Mesenchymal stem cell (in vitro differentiated cells and primary cell): ENCODE results near the gene PTCH1.
A peak's percentile ranks its signal among the peaks of the same experiment; 100 is the strongest.

Experiments used
- DNase-seq: peaks from one replicate; pipeline ENCODE4 v3.0.0-alpha.2; 2013
- H2AFZ ChIP-seq: one replicate; pipeline ENCODE4 v1.6.1; 2013; ENCODE audit warnings: low read depth, mild to moderate bottlenecking, control low read depth, inconsistent platforms, low read length, moderate library complexity
- H2AK5ac ChIP-seq: 2 replicates; pipeline ENCODE4 v1.6.1; 2013; ENCODE audit warnings: low read length, moderate library complexity, mild to moderate bottlenecking, inconsistent platforms; ENCODE audit not compliant: severe bottlenecking
- H2BK120ac ChIP-seq: one replicate; pipeline ENCODE4 v1.6.1; 2013; ENCODE audit warnings: low read depth, mild to moderate bottlenecking, inconsistent platforms, low read length, moderate library complexity
- H2BK12ac ChIP-seq, 2 experiments: one replicate each; pipeline ENCODE4 v1.6.1; 2013; ENCODE audit warnings: inconsistent platforms in 2 of 2, low read length in 2 of 2, mild to moderate bottlenecking in 2 of 2, moderate library complexity in 2 of 2, control low read depth in 1 of 2
- H2BK15ac ChIP-seq: one replicate; pipeline ENCODE4 v1.6.1; 2013; ENCODE audit warnings: mild to moderate bottlenecking, low read depth, inconsistent platforms; ENCODE audit not compliant: poor library complexity, severe bottlenecking
- H2BK5ac ChIP-seq: 2 replicates; pipeline ENCODE4 v1.6.1; 2013; ENCODE audit warnings: low read depth, mild to moderate bottlenecking, low read length, control low read depth, inconsistent platforms; ENCODE audit not compliant: poor library complexity, severe bottlenecking
- H3K14ac ChIP-seq, 2 experiments: one replicate each; pipeline ENCODE4 v1.6.1; 2013; ENCODE audit warnings: inconsistent platforms in 2 of 2, low read length in 2 of 2, control low read depth in 1 of 2, mild to moderate bottlenecking in 1 of 2, moderate library complexity in 1 of 2
- H3K18ac ChIP-seq, 2 experiments: one replicate each; pipeline ENCODE4 v1.6.1; 2013; ENCODE audit warnings: inconsistent platforms in 2 of 2, low read length in 2 of 2, control low read depth in 1 of 2, low read depth in 1 of 2, mild to moderate bottlenecking in 1 of 2
- H3K23ac ChIP-seq, 2 experiments: one replicate each; pipeline ENCODE4 v1.6.1; 2013; ENCODE audit warnings: inconsistent platforms in 2 of 2, low read length in 2 of 2, mild to moderate bottlenecking in 2 of 2, moderate library complexity in 2 of 2, control low read depth in 1 of 2
- H3K27ac ChIP-seq: 2 replicates; pipeline ENCODE4 v1.5.1; 2013; ENCODE audit warnings: mild to moderate bottlenecking, moderate library complexity, low read length, control low read depth, inconsistent platforms; ENCODE audit not compliant: poor library complexity, severe bottlenecking
- H3K27me3 ChIP-seq, 2 experiments: 2 replicates each; pipeline versions ENCODE4 v1.6.1 to v1.7.0; 2013; ENCODE audit warnings: low read length in 2 of 2, mild to moderate bottlenecking in 2 of 2, moderate library complexity in 2 of 2, control low read depth in 1 of 2, inconsistent platforms in 1 of 2; ENCODE audit not compliant: control insufficient read depth in 1 of 2, insufficient read depth in 1 of 2
- H3K36me3 ChIP-seq, 2 experiments: 2 replicates each; pipeline versions ENCODE4 v1.6.1 to v1.7.0; 2013; ENCODE audit warnings: low read length in 2 of 2, control low read depth in 1 of 2, inconsistent platforms in 1 of 2, low read depth in 1 of 2, mild to moderate bottlenecking in 1 of 2; ENCODE audit not compliant: insufficient read depth in 2 of 2, control insufficient read depth in 1 of 2
- H3K4ac ChIP-seq, 2 experiments: one replicate each; pipeline ENCODE4 v1.6.1; 2013; ENCODE audit warnings: inconsistent platforms in 2 of 2, low read length in 2 of 2, mild to moderate bottlenecking in 2 of 2, moderate library complexity in 2 of 2, control low read depth in 1 of 2, low read depth in 1 of 2
- H3K4me1 ChIP-seq: 2 replicates; pipeline ENCODE4 v1.6.1; 2013; ENCODE audit warnings: low read depth, low read length, control low read depth; ENCODE audit not compliant: control insufficient read depth, insufficient read depth
- H3K4me2 ChIP-seq: 2 replicates; pipeline ENCODE4 v1.6.1; 2013; ENCODE audit warnings: low read length, mild to moderate bottlenecking, inconsistent platforms; ENCODE audit not compliant: poor library complexity, severe bottlenecking
- H3K4me3 ChIP-seq, 2 experiments: 2 replicates each; pipeline versions ENCODE4 v1.5.1 to v1.7.0; 2013; ENCODE audit warnings: low read length in 2 of 2, mild to moderate bottlenecking in 2 of 2, control low read depth in 1 of 2, low read depth in 1 of 2; ENCODE audit not compliant: insufficient read depth in 1 of 2
- H3K79me1 ChIP-seq: replicated peaks from 2 replicates; pipeline ENCODE4 v1.6.1; 2013; ENCODE audit warnings: mild to moderate bottlenecking, control low read depth, low read length, inconsistent platforms; ENCODE audit not compliant: poor library complexity, severe bottlenecking
- H3K9ac ChIP-seq: 2 replicates; pipeline ENCODE4 v1.7.0; 2013; ENCODE audit warnings: mild to moderate bottlenecking, low read length, moderate library complexity
- H3K9me3 ChIP-seq: 2 replicates; pipeline ENCODE4 v1.7.0; 2013; ENCODE audit warnings: mild to moderate bottlenecking, low read length; ENCODE audit not compliant: control insufficient read depth
- H4K8ac ChIP-seq: one replicate; pipeline ENCODE4 v1.6.1; 2013; ENCODE audit warnings: inconsistent platforms, mild to moderate bottlenecking, low read length, moderate library complexity
- H4K91ac ChIP-seq: one replicate; pipeline ENCODE4 v1.6.1; 2013; ENCODE audit warnings: mild to moderate bottlenecking, low read length, inconsistent platforms
- WGBS: methylation state at CpG from one replicate; pipeline ENCODE4 v1.1.7; 2013; ENCODE audit warnings: mixed read lengths; 5-methylcytosine and 5-hydroxymethylcytosine counted together

The PTCH1 gene

GRCh38 chr9:95503369-95503768, 13.4 kb downstream of the PTCH1 start:
- WGBS = 100% methylated on average over 4 of the region's 6 CpGs
- Histone ChIP-seq H3K14ac (no peak overlapping the region), H3K27me3 (no peaks in the 10 kb centered on the region), H3K79me1 (peaks cover 40% of the 10 kb centered on the region), H2AFZ (no peak overlapping the region), H2AK5ac (no peak overlapping the region), H3K23ac (no peak overlapping the region), H3K4me3 (no peak overlapping the region), H3K18ac (no peak overlapping the region), H2BK12ac (no peak overlapping the region), H2BK15ac (no peak overlapping the region), H4K8ac (no peak overlapping the region), H3K27ac (no peak overlapping the region), H2BK5ac (no peak overlapping the region), H3K36me3 (peaks cover 0 to 5% of the 10 kb centered on the region in 2 experiments), H3K9ac (no peak overlapping the region), H3K4me2 (no peak overlapping the region), H3K4ac (no peak overlapping the region), H2BK120ac (no peak overlapping the region), H4K91ac (no peak overlapping the region), H3K4me1 (peaks cover 14% of the 10 kb centered on the region), H3K9me3 (no peaks in the 10 kb centered on the region)
- DNase-seq = no peak

DNA sequence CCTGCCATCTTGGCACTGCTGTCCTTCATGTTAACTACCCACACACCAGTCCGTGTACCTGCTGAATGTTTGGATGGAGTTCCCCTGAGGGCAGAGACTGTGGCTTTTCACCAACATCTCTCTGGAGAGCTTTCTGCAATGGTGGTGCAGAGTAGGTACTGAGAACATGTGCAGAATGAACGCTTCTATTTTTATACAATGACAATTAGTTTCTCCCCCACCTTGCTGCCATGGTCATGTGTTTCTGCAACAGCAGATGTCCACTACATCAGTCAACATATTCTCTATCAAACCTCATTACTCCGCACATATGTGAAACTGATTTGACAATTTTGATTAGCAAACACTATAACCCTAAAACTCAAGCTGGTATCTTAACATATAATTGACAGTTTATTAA, 14.5 kb downstream of the PTCH1 start:
- no peak for DNase-seq
- Histone ChIP-seq H3K4me3 (no peak overlapping the region), H4K8ac (peak overlapping the region; percentile 30), H3K79me1 (peaks cover 46% of the 10 kb centered on the region), H2BK12ac (peak overlapping the region; percentile 64 to 84), H2BK5ac (no peak overlapping the region), H3K36me3 (peaks cover 0 to 5% of the 10 kb centered on the region in 2 experiments), H3K27me3 (no peaks in the 10 kb centered on the region), H3K9ac (no peak overlapping the region), H2AFZ (no peak overlapping the region), H3K27ac (no peak overlapping the region), H2BK120ac (no peak overlapping the region), H3K14ac (peak overlapping the region in 1 of 2 experiments; percentile 95), H3K4ac (no peak overlapping the region), H3K18ac (peak overlapping the region in 1 of 2 experiments; percentile 74), H3K23ac (peak overlapping the region in 1 of 2 experiments; percentile 66), H3K9me3 (no peaks in the 10 kb centered on the region), H3K4me1 (peaks cover 19% of the 10 kb centered on the region), H2BK15ac (peak overlapping the region; percentile 76), H2AK5ac (peak overlapping the region; percentile 58), H3K4me2 (no peak overlapping the region), H4K91ac (peak overlapping the region; percentile 53)
- WGBS = 100% methylated on average over 2 of the region's 3 CpGs

GRCh38 chr9:95499847-95500246, 16.9 kb downstream of the PTCH1 start:
- Histone ChIP-seq H3K79me1 (peaks cover 53% of the 10 kb centered on the region), H2AFZ (no peak overlapping the region), H4K8ac (no peak overlapping the region), H2BK15ac (no peak overlapping the region), H3K4me2 (no peak overlapping the region), H2BK5ac (no peak overlapping the region), H3K9me3 (no peaks in the 10 kb centered on the region), H3K4me3 (no peak overlapping the region), H3K27me3 (no peaks in the 10 kb centered on the region), H2BK12ac (peak overlapping the region in 1 of 2 experiments; percentile 94), H3K18ac (no peak overlapping the region), H3K9ac (no peak overlapping the region), H2AK5ac (no peak overlapping the region), H2BK120ac (no peak overlapping the region), H3K36me3 (peaks cover 0 to 5% of the 10 kb centered on the region in 2 experiments), H3K4me1 (peaks cover 19% of the 10 kb centered on the region), H3K23ac (no peak overlapping the region), H4K91ac (no peak overlapping the region), H3K4ac (no peak overlapping the region), H3K14ac (no peak overlapping the region), H3K27ac (no peak overlapping the region)
- peak; percentile 88 for DNase-seq
- WGBS = 33% methylated on average over 8 of the region's 9 CpGs

DNA sequence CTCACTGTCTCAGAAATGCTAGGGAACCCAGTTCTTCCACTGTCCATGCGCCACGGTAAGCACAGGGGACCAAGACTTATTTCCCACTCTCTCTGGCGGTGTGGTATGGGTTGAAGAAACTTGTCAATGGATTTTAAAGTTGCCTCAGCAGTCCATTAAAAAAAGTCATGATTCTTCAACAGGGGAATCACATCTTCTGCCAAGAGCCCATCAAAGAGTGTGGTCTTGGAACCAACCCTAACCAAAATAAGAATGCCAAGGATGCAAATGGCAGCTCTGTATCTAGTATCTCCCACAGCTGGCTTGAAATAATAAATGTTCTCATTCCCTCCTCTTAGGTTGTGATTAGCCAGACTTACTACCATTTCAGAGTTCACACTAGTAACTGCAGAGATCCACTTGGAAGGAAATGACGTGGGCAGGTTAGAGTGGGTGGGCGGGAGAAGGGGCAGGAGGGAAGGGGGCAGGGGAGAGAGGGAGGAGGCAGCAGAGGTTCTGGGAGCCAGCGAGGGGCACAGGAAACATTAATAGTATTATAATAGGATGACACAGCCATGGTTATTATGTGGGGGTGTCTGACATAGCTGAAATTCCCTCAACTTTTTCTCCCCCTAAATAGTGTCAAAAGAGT, 17.6 kb downstream of the PTCH1 start:
- Histone ChIP-seq H4K91ac (peak overlapping the region; percentile 64), H2BK120ac (peak overlapping the region; percentile 71), H3K4ac (peak overlapping the region in 1 of 2 experiments; percentile 60), H2AFZ (no peak overlapping the region), H2AK5ac (no peak overlapping the region), H2BK12ac (peak overlapping the region in 1 of 2 experiments; percentile 59), H4K8ac (no peak overlapping the region), H3K4me1 (peaks cover 19% of the 10 kb centered on the region), H3K14ac (no peak overlapping the region), H3K4me2 (no peak overlapping the region), H3K27me3 (no peaks in the 10 kb centered on the region), H3K18ac (peak overlapping the region in 1 of 2 experiments; percentile 46), H3K4me3 (no peak overlapping the region), H3K9ac (no peak overlapping the region), H2BK5ac (no peak overlapping the region), H3K79me1 (peaks cover 55% of the 10 kb centered on the region), H3K27ac (no peak overlapping the region), H2BK15ac (no peak overlapping the region), H3K36me3 (peaks cover 0 to 9% of the 10 kb centered on the region in 2 experiments), H3K9me3 (no peaks in the 10 kb centered on the region), H3K23ac (no peak overlapping the region)
- DNase-seq = no peak
- 94% methylated on average over 5 of the region's 6 CpGs for WGBS
